Anterior cingulate cortex (tissue), 58 donors: ENCODE results near the gene OR4K13.

Experiments used
- DNase-seq, 58 donors: peaks; one replicate each; lab custom pipeline; 2025; lab: John Stamatoyannopoulos, UW

The OR4K13 gene, protein sequence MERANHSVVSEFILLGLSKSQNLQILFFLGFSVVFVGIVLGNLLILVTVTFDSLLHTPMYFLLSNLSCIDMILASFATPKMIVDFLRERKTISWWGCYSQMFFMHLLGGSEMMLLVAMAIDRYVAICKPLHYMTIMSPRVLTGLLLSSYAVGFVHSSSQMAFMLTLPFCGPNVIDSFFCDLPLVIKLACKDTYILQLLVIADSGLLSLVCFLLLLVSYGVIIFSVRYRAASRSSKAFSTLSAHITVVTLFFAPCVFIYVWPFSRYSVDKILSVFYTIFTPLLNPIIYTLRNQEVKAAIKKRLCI

GRCh38 chr14:20035938-20036337, at the start of gene OR4K13:
Gene OR4K13, minus strand, starts transcription at chr14:20036038. Its CDS starts 1,280 bp downstream, at chr14:20034758.
- DNase-seq = no peak

GRCh38 chr14:20059745-20060144, 23.9 kb upstream of the OR4K13 start, which contains the start of gene OR4L1:
Gene OR4L1, plus strand, starts transcription at chr14:20060045. Its CDS starts 0 bp downstream, at chr14:20060045.
- no peak for DNase-seq

DNA sequence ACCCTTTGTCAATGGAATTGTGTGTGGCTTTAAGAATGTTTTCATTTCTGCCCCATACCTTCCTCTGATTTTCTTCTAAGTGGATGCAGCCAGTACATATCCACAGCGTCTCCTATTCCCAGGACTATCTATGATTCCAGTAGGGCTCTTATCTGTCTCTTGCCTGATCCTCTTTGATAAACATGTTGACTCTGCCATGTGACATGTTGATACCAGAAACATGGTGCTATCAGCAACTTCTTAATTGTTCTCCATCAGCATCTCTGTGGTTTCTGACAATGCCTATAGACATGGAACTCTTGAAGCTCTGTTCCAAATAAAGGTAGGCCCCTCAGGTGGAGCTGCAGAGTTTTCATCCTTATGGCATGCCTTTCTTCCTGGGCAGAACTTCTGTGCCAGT, 12.4 kb upstream of the OR4K13 start:
- no peak for DNase-seq

DNA sequence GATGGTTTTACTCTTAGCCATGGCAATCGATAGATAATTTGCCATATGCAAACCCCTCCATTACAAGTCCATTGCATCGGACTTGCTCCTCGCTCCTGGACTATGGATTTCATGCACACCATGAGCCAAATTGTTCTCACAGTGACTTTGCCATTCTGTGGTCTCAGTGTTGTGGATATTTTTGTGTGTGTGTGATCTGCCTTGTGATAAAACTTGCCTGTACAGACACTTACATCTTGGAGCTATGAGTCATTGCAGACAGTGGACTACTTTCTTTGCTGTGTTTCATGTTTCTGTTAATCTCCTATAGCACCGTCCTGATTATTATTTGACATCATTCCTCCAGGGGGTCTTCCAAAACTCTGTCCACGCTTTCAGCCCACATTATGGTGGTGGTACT, 8.4 kb upstream of the OR4K13 start:
- no peak for DNase-seq

- DNase-seq = no peak
Observed at GRCh38 chr14:20035449-20035848, 389 bp downstream of the OR4K13 start.

GRCh38 chr14:20031058-20031457, 4.8 kb downstream of the OR4K13 start:
- no peak for DNase-seq

- DNase-seq = no peak
Observed at GRCh38 chr14:20019257-20019865, 16.5 kb downstream of the OR4K13 start, which contains the start of gene OR4K14. Gene OR4K14, minus strand, starts transcription at chr14:20019307. Its CDS starts 4,114 bp downstream, at chr14:20015193.

DNA sequence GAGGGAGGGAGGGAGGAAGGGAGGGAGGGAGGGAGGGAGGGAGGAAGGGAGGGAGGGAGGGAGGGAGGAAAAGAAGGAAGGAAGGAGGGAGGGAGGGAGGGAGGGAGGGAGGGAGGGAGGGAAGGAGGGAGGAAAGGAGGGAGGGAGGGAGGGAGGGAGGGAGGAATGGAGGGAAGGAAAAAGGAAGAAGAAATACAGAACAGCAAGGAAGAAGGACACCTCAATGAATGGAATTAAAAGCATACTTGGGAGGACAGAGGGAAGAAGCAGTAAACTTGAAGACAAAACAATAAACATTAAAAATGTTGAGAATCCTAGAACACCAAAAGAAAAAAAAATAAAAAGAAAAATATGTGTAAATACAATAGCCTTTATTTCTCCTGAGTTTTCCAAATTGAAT, 27.7 kb downstream of the OR4K13 start:
- DNase-seq = no peak

DNA sequence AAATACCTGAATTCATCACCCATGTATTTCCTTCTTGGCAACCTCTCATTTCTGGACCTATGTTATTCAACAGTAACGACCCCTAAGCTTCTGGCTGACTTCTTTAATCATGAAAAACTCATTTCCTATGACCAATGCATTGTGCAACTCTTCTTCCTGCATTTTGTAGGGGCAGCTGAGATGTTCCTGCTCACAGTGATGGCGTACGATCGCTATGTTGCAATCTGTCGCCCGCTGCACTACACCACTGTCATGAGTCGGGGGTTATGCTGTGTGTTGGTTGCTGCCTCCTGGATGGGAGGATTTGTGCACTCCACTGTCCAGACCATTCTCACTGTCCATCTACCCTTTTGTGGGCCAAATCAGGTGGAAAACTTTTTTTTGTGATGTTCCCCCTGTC, 33.5 kb downstream of the OR4K13 start:
- DNase-seq = no peak

GRCh38 chr14:20001863-20002262, 34.0 kb downstream of the OR4K13 start, which contains the start of gene OR4Q2:
Gene OR4Q2, plus strand, starts transcription at chr14:20002163.
- DNase-seq = no peak

DNA sequence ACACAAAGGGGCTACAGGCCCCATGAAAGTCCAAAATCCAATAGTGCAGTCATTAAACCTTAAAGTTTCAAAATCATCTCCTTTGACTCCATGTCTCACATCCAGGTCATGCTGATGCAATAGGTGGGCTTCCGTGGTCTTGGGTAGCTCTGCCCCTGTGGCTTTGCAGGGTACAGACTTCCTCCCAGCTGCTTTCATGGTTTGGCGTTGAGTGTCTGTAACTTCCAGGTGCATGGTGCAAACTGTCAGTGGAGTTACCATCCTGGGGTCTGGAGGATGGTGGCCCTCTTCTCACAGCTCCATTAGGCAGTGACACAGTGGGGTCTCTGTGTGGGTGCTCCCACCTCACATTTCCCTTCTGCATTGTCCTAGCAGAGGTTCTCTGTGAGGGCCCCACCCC, 42.4 kb downstream of the OR4K13 start:
- DNase-seq = no peak
